Right atrium auricular region (tissue), 2 donors: Measurements from ENCODE around the gene ZNF385A. TPM values are rescaled to one million over a fixed set of nuclear protein-coding genes. Genes with fewer than 3 reads are reported as not detected.
A peak's percentile ranks its signal among the peaks of the same experiment; 100 is the strongest.

ENCODE experiments used
- DNase-seq: peaks from one replicate; pipeline ENCODE4 v3.0.0-alpha.2; 2019; ENCODE audit warnings: low spot score
- H3K27ac ChIP-seq, 2 donors: fragments of 200-600 bp; sonication (generic); 1 replicate in 1 of 2; 2 replicates in 1 of 2; pipeline ENCODE4 v1.5.1; 2016 to 2019
- H3K27me3 ChIP-seq, 2 donors: fragments of 200-600 bp; sonication (generic); one replicate each; pipeline versions ENCODE4 v1.5.1 to v1.6.0; 2017 to 2019
- H3K36me3 ChIP-seq: fragments of 200-600 bp; sonication (generic); one replicate; pipeline ENCODE4 v1.5.1; 2016
- H3K4me1 ChIP-seq, 2 donors: fragments of 200-600 bp; sonication (generic); one replicate each; pipeline versions ENCODE4 v1.5.1 to v1.6.0; 2017 to 2019
- H3K4me3 ChIP-seq, 2 donors: fragments of 200-600 bp; sonication (generic); 1 replicate in 1 of 2; 2 replicates in 1 of 2; pipeline ENCODE4 v1.5.1; 2017 to 2019; ENCODE audit warnings: mild to moderate bottlenecking in 1 of 2, moderate library complexity in 1 of 2
- H3K9me3 ChIP-seq, 2 donors: fragments of 200-600 bp; sonication (generic); one replicate each; pipeline ENCODE4 v1.5.1; 2019
- CTCF ChIP-seq, 2 donors: fragments of 200-600 bp; sonication (generic); IDR thresholded peaks; one replicate each; pipeline ENCODE4 v1.5.1; 2019; ENCODE audit warnings: antibody characterized with exemption in 2 of 2
- total RNA-seq, 2 donors: library from RNA; depleted of rRNA; stranded (reverse); fragments of >200 nt; gene quantifications; one replicate each; pipeline ENCODE4 v1.1.0, GENCODE V29; 2016

Gene ZNF385A
- total RNA-seq, 2 donors from 2014 or later: 6.7 to 12.7 TPM

- Histone ChIP-seq H3K4me3 (no peak overlapping the region), H3K4me1 (peaks cover 0 to 89% of the 10 kb centered on the region in 2 donors), H3K27me3 (no peaks in the 10 kb centered on the region), H3K9me3 (no peaks in the 10 kb centered on the region), H3K36me3 (no peaks in the 10 kb centered on the region), H3K27ac (peak overlapping the region; percentile 84 to 92)
- no peak for TF ChIP-seq CTCF (IDR thresholded peaks at IDR 0.05)
- DNase-seq: no peak
Measured at GRCh38 chr12:54374562-54375258, 9.8 kb downstream of the ZNF385A start.

- no peak for TF ChIP-seq CTCF (IDR thresholded peaks at IDR 0.05)
- H3K4me1 ChIP-seq: peaks cover 0 to 91% of the 10 kb centered on the region in 2 donors
- H3K27ac ChIP-seq: peak overlapping the region; percentile 12 to 92
- no peaks in the 10 kb centered on the region for H3K27me3 ChIP-seq
- H3K4me3 ChIP-seq: no peak overlapping the region
- no peaks in the 10 kb centered on the region for H3K36me3 ChIP-seq
- no peaks in the 10 kb centered on the region for H3K9me3 ChIP-seq
- no peak for DNase-seq
Measured at GRCh38 chr12:54373649-54374561, 10.6 kb downstream of the ZNF385A start.

- no peak overlapping the region for H3K4me3 ChIP-seq
- DNase-seq: no peak
- H3K36me3 ChIP-seq: no peaks in the 10 kb centered on the region
- no peaks in the 10 kb centered on the region for H3K9me3 ChIP-seq
- TF ChIP-seq CTCF (IDR thresholded peaks at IDR 0.05): no peak
- peaks cover 0 to 83% of the 10 kb centered on the region in 2 donors for H3K4me1 ChIP-seq
- H3K27ac ChIP-seq: peak overlapping the region; percentile 73 to 92
- H3K27me3 ChIP-seq: no peaks in the 10 kb centered on the region
Measured at GRCh38 chr12:54372113-54372806, 12.3 kb downstream of the ZNF385A start.

GRCh38 chr12:54371328-54372112 lies 13.0 kb downstream of the ZNF385A start:
- H3K27ac ChIP-seq: peak overlapping the region; percentile 73 to 92
- no peak overlapping the region for H3K4me3 ChIP-seq
- peak; percentile 88 for DNase-seq
- no peaks in the 10 kb centered on the region for H3K9me3 ChIP-seq
- no peaks in the 10 kb centered on the region for H3K36me3 ChIP-seq
- H3K27me3 ChIP-seq: no peaks in the 10 kb centered on the region
- TF ChIP-seq CTCF (IDR thresholded peaks at IDR 0.05): no peak
- peaks cover 0 to 76% of the 10 kb centered on the region in 2 donors for H3K4me1 ChIP-seq

GRCh38 chr12:54370171-54370730 lies 14.3 kb downstream of the ZNF385A start:
- H3K4me3 ChIP-seq: peak overlapping the region; percentile 26 to 50
- H3K4me1 ChIP-seq: peaks cover 0 to 63% of the 10 kb centered on the region in 2 donors
- peak; percentile 83 for DNase-seq
- TF ChIP-seq CTCF (IDR thresholded peaks at IDR 0.05): peak; percentile 93 to 97
- no peaks in the 10 kb centered on the region for H3K27me3 ChIP-seq
- H3K36me3 ChIP-seq: no peaks in the 10 kb centered on the region
- H3K9me3 ChIP-seq: no peaks in the 10 kb centered on the region
- peak overlapping the region; percentile 73 to 92 for H3K27ac ChIP-seq
